Prostate gland (tissue), 2 donors: ENCODE data around the gene COL9A2. TPM values are rescaled to one million over a fixed set of nuclear protein-coding genes. Genes with fewer than 3 reads are reported as not detected.

Experiments used
- DNase-seq: peaks from one replicate; pipeline ENCODE4 v3.0.0-alpha.2; 2019; ENCODE audit warnings: low spot score
- H3K27ac ChIP-seq, 2 donors: fragments of 200-600 bp; sonication (generic); 2 replicates each; pipeline ENCODE4 v1.5.1; 2017 to 2019
- H3K27me3 ChIP-seq: fragments of 200-600 bp; sonication (generic); replicated peaks from 2 replicates; pipeline ENCODE4 v1.5.1; 2019; ENCODE audit not compliant: insufficient read depth
- H3K36me3 ChIP-seq, 2 donors: fragments of 200-600 bp; sonication (generic); 1 replicate in 1 of 2; 2 replicates in 1 of 2; pipeline versions ENCODE4 v1.5.1 to v1.8.1; 2017 to 2019
- H3K4me1 ChIP-seq: fragments of 200-600 bp; sonication (generic); replicated peaks from 2 replicates; pipeline ENCODE4 v1.5.1; 2019
- H3K4me3 ChIP-seq, 2 donors: fragments of 200-600 bp; sonication (generic); 2 replicates each; pipeline ENCODE4 v1.5.1; 2017 to 2019
- H3K9me3 ChIP-seq: fragments of 200-600 bp; sonication (generic); 2 replicates; pipeline ENCODE4 v1.5.1; 2017
- POLR2A ChIP-seq: fragments of 450-650 bp; IDR thresholded peaks from one replicate; pipeline ENCODE4 v1.6.1; 2016; ENCODE audit warnings: antibody characterized with exemption, mild to moderate bottlenecking
- POLR2AphosphoS5 ChIP-seq: sonication (generic); formaldehyde crosslinking; IDR thresholded peaks from one replicate; pipeline ENCODE4 v1.6.1; 2017; ENCODE audit warnings: antibody characterized with exemption
- WGBS: methylation state at CpG from one replicate; pipeline ENCODE4 v1.1.5; 2018; 5-methylcytosine and 5-hydroxymethylcytosine counted together
- intact Hi-C: fragments of 100-400 bp; cut with DNase I; formaldehyde crosslinking; loops from one replicate; pipeline ENCODE4 v1.14.2; 2022
- total RNA-seq, 2 donors: library from RNA; depleted of rRNA; stranded (reverse); fragments of >200 nt; gene quantifications; one replicate each; pipeline ENCODE4 v1.1.0, GENCODE V29; 2016
- TF ChIP-seq, protein P1 (sequence below), 4 experiments: fragments of 200-600 bp in 2 of 4; fragments of 450-650 bp in 2 of 4; sonication (generic) in 2 of 4; IDR thresholded peaks; 1 replicate in 3 of 4; 2 replicates in 1 of 4; pipeline ENCODE4 v1.5.1; 2016 to 2019; ENCODE audit warnings: antibody characterized with exemption in 4 of 4, mild to moderate bottlenecking in 2 of 4, moderate library complexity in 2 of 4

COL9A2 gene
- total RNA-seq, 2 donors from 2014 or later = 16.1 to 27.6 TPM

DNA sequence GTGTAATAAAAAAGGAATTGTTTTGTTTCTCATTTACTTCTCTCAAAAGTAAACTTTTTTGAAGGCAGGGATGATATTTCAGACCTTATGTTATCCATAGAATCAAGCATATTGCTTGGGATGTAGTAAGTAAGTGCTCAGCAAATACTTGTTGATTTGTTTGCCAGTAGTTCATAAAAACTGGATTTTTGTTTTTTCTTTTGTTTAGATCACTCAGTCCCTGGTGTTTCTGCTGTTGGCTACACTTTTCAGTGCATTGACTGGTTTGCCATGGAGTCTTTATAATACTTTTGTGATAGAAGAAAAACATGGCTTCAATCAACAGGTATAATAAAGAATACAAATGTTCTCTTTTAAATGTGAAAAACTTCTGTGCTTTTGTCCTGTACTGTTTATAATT lies 48.9 kb downstream of the COL9A2 start:
- intact Hi-C loops = no loop called here
- H3K27ac ChIP-seq = peak overlapping the region; percentile 31 to 47
- DNase-seq = no peak
- no peak overlapping the region for H3K4me3 ChIP-seq
- H3K27me3 ChIP-seq = no peaks in the 10 kb centered on the region
- H3K9me3 ChIP-seq = no peaks in the 10 kb centered on the region
- H3K4me1 ChIP-seq = no peaks in the 10 kb centered on the region
- TF ChIP-seq POLR2A (no peak), POLR2AphosphoS5 (no peak)
- TF ChIP-seq, protein P1, sequence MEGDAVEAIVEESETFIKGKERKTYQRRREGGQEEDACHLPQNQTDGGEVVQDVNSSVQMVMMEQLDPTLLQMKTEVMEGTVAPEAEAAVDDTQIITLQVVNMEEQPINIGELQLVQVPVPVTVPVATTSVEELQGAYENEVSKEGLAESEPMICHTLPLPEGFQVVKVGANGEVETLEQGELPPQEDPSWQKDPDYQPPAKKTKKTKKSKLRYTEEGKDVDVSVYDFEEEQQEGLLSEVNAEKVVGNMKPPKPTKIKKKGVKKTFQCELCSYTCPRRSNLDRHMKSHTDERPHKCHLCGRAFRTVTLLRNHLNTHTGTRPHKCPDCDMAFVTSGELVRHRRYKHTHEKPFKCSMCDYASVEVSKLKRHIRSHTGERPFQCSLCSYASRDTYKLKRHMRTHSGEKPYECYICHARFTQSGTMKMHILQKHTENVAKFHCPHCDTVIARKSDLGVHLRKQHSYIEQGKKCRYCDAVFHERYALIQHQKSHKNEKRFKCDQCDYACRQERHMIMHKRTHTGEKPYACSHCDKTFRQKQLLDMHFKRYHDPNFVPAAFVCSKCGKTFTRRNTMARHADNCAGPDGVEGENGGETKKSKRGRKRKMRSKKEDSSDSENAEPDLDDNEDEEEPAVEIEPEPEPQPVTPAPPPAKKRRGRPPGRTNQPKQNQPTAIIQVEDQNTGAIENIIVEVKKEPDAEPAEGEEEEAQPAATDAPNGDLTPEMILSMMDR (IDR thresholded peaks at IDR 0.05) = no peak
- no peaks in the 10 kb centered on the region for H3K36me3 ChIP-seq

DNA sequence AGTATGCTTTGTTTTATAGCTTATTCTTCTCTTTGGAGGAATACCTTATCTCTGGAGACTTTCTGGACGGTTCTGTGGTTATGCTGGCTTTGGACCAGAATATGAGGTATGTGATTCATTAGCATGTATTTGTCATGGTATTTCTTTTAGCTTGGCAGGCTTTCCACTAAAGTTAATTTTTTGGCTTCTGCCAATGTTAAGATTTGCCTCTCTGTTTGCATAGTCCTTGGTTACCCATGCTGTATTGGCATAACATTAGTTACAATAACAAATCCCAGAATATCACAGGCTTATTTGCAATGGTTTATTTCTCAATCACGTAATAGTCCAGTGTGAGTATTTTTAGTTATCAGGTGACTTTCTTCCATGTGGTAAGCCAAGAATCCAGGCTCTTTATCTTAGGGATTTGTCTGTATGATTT lies 49.3 kb downstream of the COL9A2 start:
- intact Hi-C loops = no loop called here
- Histone ChIP-seq H3K27ac (peak overlapping the region; percentile 47 to 48), H3K36me3 (no peaks in the 10 kb centered on the region), H3K4me3 (no peak overlapping the region), H3K27me3 (no peaks in the 10 kb centered on the region), H3K4me1 (no peaks in the 10 kb centered on the region), H3K9me3 (no peaks in the 10 kb centered on the region)
- 28% methylated on average over 2 of the region's 2 CpGs for WGBS
- DNase-seq = peak; percentile 32
- TF ChIP-seq POLR2AphosphoS5 = peak; percentile 72
- TF ChIP-seq, protein P1 (IDR thresholded peaks at IDR 0.05) = no peak

DNA sequence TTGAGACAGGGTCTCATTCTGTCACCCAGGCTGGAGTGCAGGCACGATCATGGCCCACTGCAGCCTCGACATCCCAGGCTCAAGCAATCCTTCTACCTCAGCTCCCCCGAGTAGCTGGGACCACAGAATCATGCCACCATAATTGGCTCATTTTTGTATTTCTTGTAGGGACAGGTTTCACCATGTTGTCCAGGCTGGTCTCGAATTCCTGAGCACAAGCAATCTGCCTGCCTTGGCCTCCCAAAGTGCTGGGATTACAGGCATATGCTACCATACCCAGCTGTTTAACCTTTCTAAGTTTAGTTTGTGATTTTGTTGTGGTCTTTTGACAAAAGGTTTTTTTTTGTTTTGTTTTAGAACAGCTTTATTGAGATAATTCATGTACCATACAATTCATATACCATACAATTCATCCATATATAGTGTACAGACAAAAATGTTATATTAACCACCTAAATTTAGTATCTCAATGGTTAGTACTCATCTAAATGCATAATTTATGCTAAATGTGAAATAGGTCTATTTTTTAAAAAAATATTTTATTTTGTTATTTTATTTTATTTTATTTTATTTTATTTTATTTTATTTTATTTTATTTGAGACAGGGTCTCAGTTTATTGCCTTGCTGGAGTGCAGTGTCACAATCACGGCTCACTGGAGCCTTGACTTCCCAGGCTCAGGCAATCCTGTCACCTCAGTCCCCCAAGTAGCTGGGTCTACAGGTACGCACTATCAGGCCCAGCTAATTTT lies 50.1 kb downstream of the COL9A2 start:
- Histone ChIP-seq H3K4me1 (no peaks in the 10 kb centered on the region), H3K9me3 (no peaks in the 10 kb centered on the region), H3K27ac (peak overlapping the region; percentile 47 to 48), H3K4me3 (no peak overlapping the region), H3K36me3 (peaks cover 0 to 2% of the 10 kb centered on the region in 2 donors), H3K27me3 (no peaks in the 10 kb centered on the region)
- no peak for DNase-seq
- 83% methylated on average over 6 of the region's 6 CpGs for WGBS
- intact Hi-C loops = no loop called here
- no peak for TF ChIP-seq POLR2A
- no peak for TF ChIP-seq POLR2AphosphoS5
- TF ChIP-seq, protein P1 (IDR thresholded peaks at IDR 0.05) = no peak

DNA sequence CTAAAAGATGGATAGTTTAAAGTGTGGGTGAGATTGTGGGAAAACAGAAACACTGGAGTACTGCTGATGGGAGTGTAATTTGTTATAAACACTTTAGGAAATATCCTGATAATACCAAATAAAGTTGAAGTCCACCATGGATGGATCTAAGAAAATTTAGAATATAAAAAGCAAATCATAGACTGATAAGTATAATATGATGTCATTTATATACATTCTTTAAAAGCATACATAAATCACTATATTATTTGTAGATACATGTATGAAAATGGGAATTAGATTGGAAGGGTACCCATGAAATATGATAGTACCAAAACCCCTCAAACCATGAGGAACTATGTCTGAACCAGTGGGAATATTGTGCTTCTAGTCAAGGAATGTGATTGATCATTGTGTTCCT lies 51.2 kb downstream of the COL9A2 start:
- Histone ChIP-seq H3K27me3 (no peaks in the 10 kb centered on the region), H3K4me1 (no peaks in the 10 kb centered on the region), H3K36me3 (peaks cover 0 to 13% of the 10 kb centered on the region in 2 donors), H3K9me3 (no peaks in the 10 kb centered on the region), H3K27ac (no peak overlapping the region), H3K4me3 (no peak overlapping the region)
- no peak for DNase-seq
- intact Hi-C loops = no loop called here
- no peak for TF ChIP-seq POLR2A
- TF ChIP-seq, protein P1 (IDR thresholded peaks at IDR 0.05) = no peak

DNA sequence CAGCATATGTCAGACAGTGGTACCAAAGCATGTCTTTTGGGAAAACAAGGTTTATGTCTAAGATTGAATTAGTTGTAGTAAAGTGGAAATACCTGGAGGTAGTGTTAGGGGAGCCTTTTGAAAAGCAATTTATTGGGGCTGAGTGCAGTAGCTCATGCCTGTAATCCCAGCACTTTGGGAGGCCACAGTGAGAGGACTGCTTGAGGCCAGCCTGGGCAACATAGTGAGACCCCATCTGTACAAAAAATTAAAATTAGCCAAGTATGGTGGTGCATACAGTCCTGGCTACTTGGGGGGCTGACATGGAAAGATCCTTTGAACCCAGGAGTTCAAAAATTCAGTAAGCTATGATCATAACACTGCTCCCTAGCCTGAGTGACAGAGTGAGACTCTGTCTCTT lies 51.8 kb downstream of the COL9A2 start:
- Histone ChIP-seq H3K4me1 (no peaks in the 10 kb centered on the region), H3K4me3 (no peak overlapping the region), H3K27ac (no peak overlapping the region), H3K27me3 (no peaks in the 10 kb centered on the region), H3K9me3 (no peaks in the 10 kb centered on the region), H3K36me3 (peaks cover 0 to 13% of the 10 kb centered on the region in 2 donors)
- intact Hi-C loops = no loop called here
- no peak for TF ChIP-seq POLR2A
- TF ChIP-seq, protein P1 (IDR thresholded peaks at IDR 0.05) = no peak
- no peak for TF ChIP-seq POLR2AphosphoS5
- no peak for DNase-seq
